ENCODE data around the gene SERPINB7. TPM values are rescaled to one million over a fixed set of nuclear protein-coding genes. Genes with fewer than 3 reads are reported as not detected.

The SERPINB7 gene
- total RNA-seq, 6 donors from 2014 or later, result 1.3 TPM; not detected in 5

DNA sequence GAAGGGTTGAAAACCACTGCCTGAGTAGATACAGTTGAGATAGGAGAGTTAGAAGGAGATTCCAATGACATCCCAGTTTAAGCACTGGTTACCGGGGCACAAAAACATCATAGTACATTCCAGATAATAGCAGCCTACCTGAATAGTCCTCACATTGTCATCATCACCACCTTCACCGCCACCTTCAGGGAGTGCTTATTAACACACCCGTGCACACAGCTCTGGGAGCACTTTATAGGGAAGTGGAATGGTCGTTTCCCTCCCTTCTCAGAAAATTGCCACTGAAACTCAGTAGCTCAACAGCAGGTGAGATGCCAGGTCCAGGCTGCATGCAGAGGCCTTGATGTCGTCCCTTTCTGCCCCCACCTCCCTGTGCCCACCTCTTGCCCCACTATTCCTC, 8.2 kb downstream of the SERPINB7 start:
- no peak for ATAC-seq (ENCODE audit: low FRiP score in 2 of 2)

DNA sequence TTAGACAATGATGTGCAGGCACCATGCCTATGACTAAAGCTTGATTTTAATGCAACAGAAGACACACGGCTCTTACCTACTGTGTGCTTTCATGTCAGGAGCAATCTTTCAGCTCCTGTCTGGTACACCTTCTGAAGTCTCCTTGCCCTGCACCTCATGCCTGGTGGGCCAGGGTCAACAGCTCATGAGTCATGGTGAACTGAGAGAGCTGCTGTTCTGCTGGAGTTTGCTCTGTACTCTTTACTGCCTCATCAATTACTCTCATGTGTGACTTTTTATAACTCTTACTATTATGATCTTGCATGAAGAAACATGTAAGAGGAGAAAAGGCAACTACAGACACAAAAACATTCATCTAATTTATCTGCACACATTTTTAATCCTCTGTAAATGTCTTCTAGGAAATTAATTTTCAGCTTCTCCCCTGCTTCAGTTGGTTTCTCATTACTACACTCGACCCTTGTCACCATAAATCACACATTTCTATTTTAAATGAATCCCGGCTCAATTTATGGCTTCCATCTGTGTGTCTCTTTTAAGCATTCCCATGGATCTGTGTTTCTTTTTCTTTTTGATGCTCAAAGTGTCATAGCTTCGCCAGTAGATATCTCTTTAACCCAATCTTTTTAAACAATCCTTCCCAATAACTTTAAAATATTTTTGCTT, 9.7 kb downstream of the SERPINB7 start:
- DNase-seq (no peak), ATAC-seq (ENCODE audit: low FRiP score in 2 of 2) (no peak)
- Histone ChIP-seq H3K4me1 (no peaks in the 10 kb centered on the region), H3K9me3 (no peaks in the 10 kb centered on the region), H3K27me3 (no peaks in the 10 kb centered on the region), H3K36me3 (no peaks in the 10 kb centered on the region), H3K27ac (no peak overlapping the region), H3K4me3 (no peak overlapping the region)
- WGBS, 2 donors, result 61 to 75% methylated on average over 4 of the region's 4 CpGs
- TF ChIP-seq EP300 (IDR thresholded peaks at IDR 0.05), result no peak
- TF ChIP-seq, protein P1, sequence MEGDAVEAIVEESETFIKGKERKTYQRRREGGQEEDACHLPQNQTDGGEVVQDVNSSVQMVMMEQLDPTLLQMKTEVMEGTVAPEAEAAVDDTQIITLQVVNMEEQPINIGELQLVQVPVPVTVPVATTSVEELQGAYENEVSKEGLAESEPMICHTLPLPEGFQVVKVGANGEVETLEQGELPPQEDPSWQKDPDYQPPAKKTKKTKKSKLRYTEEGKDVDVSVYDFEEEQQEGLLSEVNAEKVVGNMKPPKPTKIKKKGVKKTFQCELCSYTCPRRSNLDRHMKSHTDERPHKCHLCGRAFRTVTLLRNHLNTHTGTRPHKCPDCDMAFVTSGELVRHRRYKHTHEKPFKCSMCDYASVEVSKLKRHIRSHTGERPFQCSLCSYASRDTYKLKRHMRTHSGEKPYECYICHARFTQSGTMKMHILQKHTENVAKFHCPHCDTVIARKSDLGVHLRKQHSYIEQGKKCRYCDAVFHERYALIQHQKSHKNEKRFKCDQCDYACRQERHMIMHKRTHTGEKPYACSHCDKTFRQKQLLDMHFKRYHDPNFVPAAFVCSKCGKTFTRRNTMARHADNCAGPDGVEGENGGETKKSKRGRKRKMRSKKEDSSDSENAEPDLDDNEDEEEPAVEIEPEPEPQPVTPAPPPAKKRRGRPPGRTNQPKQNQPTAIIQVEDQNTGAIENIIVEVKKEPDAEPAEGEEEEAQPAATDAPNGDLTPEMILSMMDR (IDR thresholded peaks at IDR 0.05), result no peak
- TF ChIP-seq POLR2AphosphoS5 (IDR thresholded peaks at IDR 0.05), result no peak
- no peak for TF ChIP-seq POLR2A (IDR thresholded peaks at IDR 0.05)

More for the DNA sequence above, 8.2 kb downstream of the SERPINB7 start:
- WGBS, 2 donors, result 69 to 70% methylated on average over 5 of the region's 5 CpGs
- Histone ChIP-seq H3K4me1 (no peaks in the 10 kb centered on the region), H3K4me3 (no peak overlapping the region), H3K27ac (no peak overlapping the region), H3K36me3 (no peaks in the 10 kb centered on the region), H3K27me3 (no peaks in the 10 kb centered on the region), H3K9me3 (no peaks in the 10 kb centered on the region)
- DNase-seq, result no peak
- TF ChIP-seq POLR2AphosphoS5 (IDR thresholded peaks at IDR 0.05) (no peak), EP300 (IDR thresholded peaks at IDR 0.05) (no peak), POLR2A (IDR thresholded peaks at IDR 0.05) (no peak)
- TF ChIP-seq, protein P1 (IDR thresholded peaks at IDR 0.05), result no peak

DNA sequence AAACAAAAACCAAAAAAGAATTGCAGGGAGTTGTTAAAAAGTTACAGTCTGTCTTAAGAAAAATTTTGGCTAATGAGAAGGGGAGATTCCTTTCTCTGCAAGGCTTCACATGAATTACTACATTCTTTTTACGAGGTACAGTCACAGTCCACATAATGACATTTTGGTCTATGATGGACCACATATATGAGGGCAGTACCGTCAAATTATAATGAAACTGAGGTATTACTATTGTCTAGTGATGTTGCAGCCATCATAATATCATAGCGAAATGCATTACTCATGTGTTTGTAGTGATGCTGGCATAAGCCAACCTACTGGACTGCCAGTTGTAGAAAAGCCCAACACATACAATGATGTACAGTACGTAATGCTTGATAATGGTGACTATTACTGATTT, 12.5 kb downstream of the SERPINB7 start:
- H3K27ac ChIP-seq, result no peak overlapping the region
- whole genome bisulfite sequencing, 2 donors, result 88 to 97% methylated on average over 4 of the region's 4 CpGs
- DNase-seq (no peak), ATAC-seq (ENCODE audit: low FRiP score in 2 of 2) (no peak)
- no peaks in the 10 kb centered on the region for H3K27me3 ChIP-seq
- H3K9me3 ChIP-seq, result no peaks in the 10 kb centered on the region
- H3K4me1 ChIP-seq, result no peaks in the 10 kb centered on the region
- H3K4me3 ChIP-seq, result no peak overlapping the region
- TF ChIP-seq, protein P1 (IDR thresholded peaks at IDR 0.05), result no peak
- no peak for TF ChIP-seq POLR2AphosphoS5 (IDR thresholded peaks at IDR 0.05)
- no peak for TF ChIP-seq POLR2A (IDR thresholded peaks at IDR 0.05)
- no peak for TF ChIP-seq EP300 (IDR thresholded peaks at IDR 0.05)
- H3K36me3 ChIP-seq, result no peaks in the 10 kb centered on the region

DNA sequence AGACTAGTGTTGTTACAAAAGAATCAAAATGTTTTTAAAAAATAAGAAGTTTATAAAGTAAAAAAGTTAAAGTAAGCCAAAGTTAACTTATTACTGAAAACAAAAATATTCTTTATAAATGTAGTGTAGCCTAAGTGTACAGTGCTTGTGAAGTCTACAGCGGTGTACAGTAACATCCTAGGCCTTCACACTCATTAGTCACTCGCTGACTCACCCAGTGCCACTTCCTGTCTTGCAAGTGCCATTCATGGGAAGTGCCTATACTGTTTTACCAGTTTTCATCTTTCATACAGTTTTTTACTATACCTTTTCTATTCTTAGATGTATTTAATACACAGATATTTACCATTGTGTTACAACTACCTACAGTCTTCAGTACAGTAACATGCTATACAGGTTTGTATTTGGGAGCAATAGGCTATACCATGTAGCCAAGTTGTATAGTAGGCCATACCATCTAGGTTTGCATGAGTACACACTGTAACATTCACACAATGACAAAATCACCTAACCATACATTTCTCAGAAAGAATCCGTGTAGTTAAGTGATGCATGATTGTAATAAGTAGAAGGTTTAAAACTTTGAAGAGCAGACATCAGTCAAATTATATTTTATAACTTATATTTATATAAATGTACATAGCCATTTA, 13.4 kb downstream of the SERPINB7 start:
- no peaks in the 10 kb centered on the region for H3K9me3 ChIP-seq
- no peaks in the 10 kb centered on the region for H3K4me1 ChIP-seq
- ATAC-seq (ENCODE audit: low FRiP score in 2 of 2) (peak in 1 of 2 donors; percentile 53), DNase-seq (peak in 1 of 2 donors; percentile 49)
- TF ChIP-seq POLR2AphosphoS5 (IDR thresholded peaks at IDR 0.05), result no peak
- no peak for TF ChIP-seq POLR2A (IDR thresholded peaks at IDR 0.05)
- TF ChIP-seq EP300 (IDR thresholded peaks at IDR 0.05), result no peak
- TF ChIP-seq, protein P1 (IDR thresholded peaks at IDR 0.05), result no peak
- no peak overlapping the region for H3K27ac ChIP-seq
- H3K4me3 ChIP-seq, result no peak overlapping the region
- WGBS, 2 donors, result 63 to 69% methylated on average over 3 of the region's 3 CpGs
- H3K36me3 ChIP-seq, result no peaks in the 10 kb centered on the region
- H3K27me3 ChIP-seq, result no peaks in the 10 kb centered on the region

Measured in upper lobe of left lung (tissue), 6 donors.